Activated naive CD4-positive, alpha-beta T cell treated with anti-CD3 and anti-CD28 coated beads, Interleukin-2, amount 50 U/mL, for 72 hours (primary cell): Measurements from ENCODE around the gene TSC1. TPM values are rescaled to one million over a fixed set of nuclear protein-coding genes. Genes with fewer than 3 reads are reported as not detected.

Source experiments
- total RNA-seq, 2 donors: library from RNA; stranded (reverse); gene quantifications; one replicate each; pipeline ENCODE4 v1.2.3, GENCODE V29; 2022

TSC1 gene
- total RNA-seq, 2 donors from 2014 or later: 38.7 to 43.8 TPM

Other genes starting within 250 kb of the TSC1 start
- gene AK8, start 66.3 kb downstream of the TSC1 start, total RNA-seq: not detected
- 1 to 10 TPM; 1.4 to 2.3 TPM for gene SPACA9, start 65.7 kb downstream of the TSC1 start, total RNA-seq
- gene GFI1B, start 34.1 kb upstream of the TSC1 start, total RNA-seq: under 1 TPM in 1 of 2 donors, not detected in 1; 0.48 TPM
- gene GTF3C5, start 86.4 kb upstream of the TSC1 start, total RNA-seq: 100 to 1,000 TPM; 104 to 194 TPM
- gene CEL, start 117.4 kb upstream of the TSC1 start, total RNA-seq: 1 to 10 TPM; 2.4 to 9.3 TPM
- gene RALGDS, start 176.6 kb upstream of the TSC1 start, total RNA-seq: 10 to 100 TPM; 45.3 to 77.0 TPM
- gene GBGT1, start 219.3 kb upstream of the TSC1 start, total RNA-seq: 1 to 10 TPM; 3.1 to 7.3 TPM